CD4-positive, alpha-beta T cell treated with Interleukin-17A for 4 hours (primary cell): ENCODE results near the gene NOTUM.
"Not testable (repeated sequence)": the region's sequence is repeated elsewhere in the genome, so short reads cannot be mapped to it uniquely, and the experiment has no call there.

ENCODE experiments used
- DNase-seq: peaks from one replicate; pipeline ENCODE4 v3.0.0-alpha.2; 2020; ENCODE audit warnings: mixed read lengths

Gene NOTUM

DNA sequence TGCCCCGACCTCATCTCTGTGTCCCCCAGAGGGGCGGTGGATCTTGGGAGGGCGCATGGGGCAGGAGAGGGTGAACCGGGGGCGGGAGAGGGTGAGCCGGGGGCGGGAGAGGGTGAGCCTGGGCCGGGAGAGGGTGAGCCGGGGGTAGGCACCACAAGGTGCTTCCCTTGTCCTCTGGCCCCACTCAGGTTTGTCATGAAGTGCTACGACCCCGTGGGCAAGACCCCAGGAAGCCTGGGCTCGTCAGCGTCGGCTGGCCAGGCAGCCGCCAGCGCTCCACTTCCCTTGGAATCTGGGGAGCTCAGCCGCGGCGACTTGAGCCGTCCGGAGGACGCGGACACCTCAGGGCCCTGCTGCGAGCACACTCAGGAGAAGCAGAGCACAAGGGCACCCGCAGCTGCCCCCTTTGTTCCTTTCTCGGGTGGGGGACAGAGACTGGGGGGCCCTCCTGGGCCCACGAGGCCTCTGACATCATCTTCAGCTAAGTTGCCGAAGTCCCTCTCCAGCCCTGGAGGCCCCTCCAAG is 35.3 kb upstream of the NOTUM start:
- no peak for DNase-seq

- DNase-seq: no peak
These were observed 34.7 kb upstream of the NOTUM start for GRCh38 chr17:81995463-81996231.

DNA sequence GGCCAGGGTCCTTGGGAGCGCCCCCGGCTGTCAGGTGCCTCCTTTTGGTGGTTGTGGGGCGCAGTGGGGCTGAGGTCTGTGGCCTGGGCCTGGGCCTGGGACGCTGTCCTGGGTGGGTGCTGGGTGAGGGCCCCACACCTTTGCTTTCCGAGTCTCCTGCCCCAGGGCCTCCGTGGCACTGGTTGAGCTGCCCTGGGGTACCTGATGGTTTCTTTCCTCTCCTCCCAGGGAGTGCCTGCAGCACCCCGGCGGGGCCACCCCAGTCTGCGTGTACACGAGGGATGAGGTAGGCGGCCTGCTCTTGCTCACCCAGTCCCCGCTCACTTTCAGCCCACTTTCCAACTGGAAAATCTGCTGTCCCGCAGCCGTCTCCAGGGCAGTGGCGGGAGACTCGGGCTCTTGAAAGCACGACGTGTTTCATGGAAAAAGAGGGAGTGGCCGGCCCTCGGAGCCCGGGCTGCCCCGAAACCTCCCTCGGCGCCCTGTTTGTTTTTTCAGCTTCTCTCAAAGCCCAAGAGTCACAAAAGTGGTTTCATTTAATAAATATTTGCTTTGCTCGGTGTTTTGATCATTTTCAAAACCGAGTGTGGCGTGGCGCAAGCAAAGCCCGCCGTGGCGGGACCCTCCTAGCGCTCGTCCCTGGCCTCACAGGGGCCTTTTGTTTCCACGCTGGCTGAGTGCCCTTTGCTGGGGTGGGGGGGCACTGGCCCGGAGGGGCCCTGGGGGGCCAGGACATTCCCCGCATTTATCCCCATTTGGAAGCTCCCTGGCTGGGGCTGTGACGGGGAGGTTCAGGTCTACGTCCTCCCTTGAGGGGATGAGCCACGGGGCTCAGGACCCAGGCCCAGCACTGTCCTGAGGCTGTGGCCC is 33.8 kb upstream of the NOTUM start:
- no peak for DNase-seq

DNA sequence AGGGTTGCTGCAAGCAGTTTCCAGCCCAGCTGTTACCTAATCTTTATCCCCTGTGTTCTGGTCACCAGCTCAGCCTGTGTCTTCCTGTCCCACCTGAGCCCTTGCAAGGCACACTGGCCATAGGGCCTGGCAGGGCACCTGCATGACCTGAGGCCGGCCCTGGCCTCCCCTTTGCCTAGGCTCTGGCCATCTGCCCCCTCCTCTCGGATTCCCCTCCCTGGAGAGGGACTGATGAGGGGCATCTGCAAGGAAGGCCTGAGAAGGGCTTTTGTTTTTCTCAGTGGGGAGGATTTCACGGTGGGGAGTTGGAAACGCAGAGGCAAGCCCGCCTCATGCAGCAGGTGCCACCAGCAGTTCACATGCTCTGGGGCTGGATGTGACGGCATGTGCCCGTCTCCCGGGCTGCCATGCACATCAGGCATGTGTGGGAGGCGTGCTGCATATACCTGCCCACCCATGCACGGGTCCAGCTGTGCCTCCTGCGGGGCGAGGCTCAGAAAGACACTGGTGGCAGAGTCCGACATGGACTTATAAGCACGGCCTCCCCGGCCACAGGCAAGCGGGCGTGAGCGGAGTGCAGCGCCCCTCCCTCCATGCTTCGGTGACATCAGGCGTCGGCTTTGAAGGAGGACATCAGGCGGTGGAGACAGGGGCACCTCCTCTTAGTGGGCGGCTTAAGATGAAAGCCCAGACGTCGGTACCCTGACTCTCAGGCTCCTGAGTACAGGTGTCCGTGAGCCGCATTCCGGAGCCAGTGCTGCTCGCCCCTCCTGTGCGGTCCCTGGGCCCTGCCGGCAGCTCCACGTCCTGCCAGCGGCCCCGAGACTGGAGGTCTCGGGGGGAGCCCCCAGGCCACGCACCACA is 33.0 kb upstream of the NOTUM start:
- DNase-seq: no peak

GRCh38 chr17:81992306-81993102 is 31.5 kb upstream of the NOTUM start:
- no peak for DNase-seq

- DNase-seq: no peak
These were observed 30.8 kb upstream of the NOTUM start for GRCh38 chr17:81991684-81992305.

- DNase-seq: no peak
These were observed 30.1 kb upstream of the NOTUM start for GRCh38 chr17:81990836-81991683.

DNA sequence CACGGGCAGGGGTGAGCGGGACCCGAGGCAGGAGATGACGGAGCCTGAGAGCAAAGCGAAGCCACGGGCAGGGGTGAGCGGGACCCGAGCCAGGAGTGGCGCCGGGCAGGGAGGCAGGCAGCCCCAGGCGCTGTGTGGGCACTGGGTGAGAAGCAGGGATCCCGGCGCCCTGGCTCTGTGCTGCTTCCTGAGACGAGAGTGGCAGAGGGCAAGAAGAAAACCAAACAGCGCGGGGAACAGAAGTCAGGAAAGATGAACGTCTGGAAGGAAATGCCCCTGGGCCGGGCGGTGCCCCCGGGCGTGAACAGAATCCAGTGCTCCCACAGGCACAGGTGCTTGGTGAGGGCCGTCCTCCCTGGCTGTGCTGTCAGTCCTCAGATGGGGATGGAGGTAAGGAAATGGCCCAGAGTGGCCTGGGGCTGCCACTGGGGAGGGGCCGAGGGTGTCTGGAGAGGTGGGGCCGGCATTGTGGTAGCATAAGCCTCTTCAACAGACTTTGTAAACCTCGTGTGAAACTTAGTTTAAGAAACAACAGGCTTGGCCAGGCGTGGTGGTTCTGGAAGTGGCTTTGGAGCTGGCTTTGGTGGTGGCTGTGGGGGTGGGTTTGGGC is 26.3 kb upstream of the NOTUM start:
- DNase-seq: no peak

DNA sequence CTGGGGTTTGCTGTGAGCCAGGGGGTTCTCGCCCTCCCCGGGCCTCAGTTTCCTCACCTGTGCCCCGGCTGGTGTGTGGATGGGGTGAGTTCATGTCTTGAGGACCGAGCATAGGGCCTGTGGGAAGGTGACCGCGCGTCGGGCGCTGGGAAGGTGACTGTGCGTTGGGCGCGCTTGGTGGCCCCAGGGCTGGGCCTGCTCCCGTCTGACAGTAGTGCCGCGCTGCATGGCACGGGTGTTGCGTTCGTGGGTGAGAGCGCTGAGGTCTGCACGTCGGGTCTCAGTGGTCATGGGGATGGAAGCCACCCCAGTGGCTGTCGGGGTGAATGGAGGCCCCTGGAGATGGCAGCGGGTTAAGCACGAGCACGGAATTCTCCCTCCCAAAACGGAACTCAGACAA is 25.6 kb upstream of the NOTUM start:
- DNase-seq: no peak

GRCh38 chr17:81984773-81985410 is 23.9 kb upstream of the NOTUM start:
- no peak for DNase-seq

DNA sequence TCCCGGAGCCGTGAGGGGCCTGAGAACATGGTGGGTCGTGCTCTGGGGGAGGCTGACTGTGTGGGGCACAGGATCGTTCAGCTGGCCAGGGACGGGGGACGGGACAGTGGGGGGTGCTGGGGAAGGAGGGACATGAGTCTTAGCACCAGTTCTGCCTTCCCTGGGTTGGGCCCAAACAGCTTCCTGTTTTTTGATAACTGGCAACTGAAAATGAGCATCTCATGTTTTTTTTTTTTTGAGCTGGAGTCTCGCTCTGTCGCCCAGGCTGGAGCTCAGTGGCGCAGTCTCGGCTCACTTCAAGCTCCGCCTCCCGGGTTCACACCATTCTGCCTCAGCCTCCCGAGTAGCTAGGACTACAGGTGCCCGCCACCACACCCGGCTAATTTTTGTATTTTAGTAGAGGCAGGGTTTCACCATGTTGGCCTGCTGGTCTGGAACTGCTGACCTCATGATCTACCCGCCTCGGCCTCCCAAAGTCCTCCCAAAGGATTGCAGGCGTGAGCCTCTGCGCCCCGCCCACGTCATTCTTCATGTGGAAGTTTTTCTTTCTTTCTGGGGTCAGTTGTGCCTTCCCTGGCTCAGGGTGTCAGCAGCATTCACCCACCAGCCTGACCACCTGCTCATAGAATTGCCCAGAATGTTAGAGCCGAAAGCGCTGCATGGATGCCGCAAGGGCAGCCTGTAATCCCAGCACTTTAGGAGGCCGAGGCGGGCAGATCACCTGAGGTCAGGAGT is 22.8 kb upstream of the NOTUM start:
- no peak for DNase-seq

DNA sequence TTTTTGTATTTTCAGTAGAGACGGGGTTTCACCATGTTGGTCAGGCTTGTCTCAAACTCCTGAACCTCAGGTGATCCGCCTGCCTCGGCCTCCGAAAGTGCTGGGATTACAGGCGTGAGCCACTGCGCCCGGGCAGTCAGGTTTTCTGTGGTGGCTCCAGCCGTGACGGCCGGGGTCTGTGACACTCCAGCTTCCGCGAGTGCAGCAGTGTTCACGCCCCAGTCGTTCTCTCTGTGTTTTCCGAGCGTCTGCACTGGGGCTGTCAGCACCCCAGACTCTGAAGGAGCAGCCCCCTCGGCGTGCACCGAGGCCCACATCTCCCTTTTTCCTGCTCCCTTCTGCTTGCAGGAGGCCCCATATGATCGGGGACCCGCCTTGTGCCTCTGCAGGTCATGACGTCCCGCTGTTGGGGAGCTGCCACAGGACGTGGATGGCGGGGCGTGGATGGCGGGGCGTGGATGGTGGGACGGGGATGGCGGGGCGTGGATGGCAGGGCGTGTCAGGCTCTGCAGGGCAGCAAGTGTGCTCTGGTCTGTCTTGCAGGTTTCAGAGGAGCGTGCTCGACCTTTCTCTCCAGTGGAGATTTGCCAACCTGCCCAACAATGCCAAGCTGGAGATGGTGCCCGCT is 22.1 kb upstream of the NOTUM start:
- no peak for DNase-seq

DNA sequence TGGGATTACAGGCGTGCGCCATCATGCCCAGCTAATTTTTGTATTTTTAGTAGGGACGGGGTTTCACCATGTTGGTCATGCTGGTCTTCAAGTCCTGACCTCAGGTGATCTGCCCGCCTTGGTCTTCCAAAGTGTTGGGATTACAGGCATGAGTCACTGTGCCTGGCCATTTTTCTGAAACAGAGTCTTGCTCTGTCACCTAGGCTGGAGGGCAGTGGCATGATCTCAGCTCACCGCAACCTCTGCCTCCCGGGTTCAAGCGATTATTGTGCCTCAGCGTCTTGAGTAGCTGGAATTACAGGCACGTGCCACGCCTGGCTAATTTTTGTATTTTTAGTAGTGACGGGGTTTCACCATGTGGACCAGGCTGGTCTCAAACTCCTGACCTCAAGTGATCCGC is 20.5 kb upstream of the NOTUM start:
- DNase-seq: not testable (repeated sequence)

- peak; percentile 23 for DNase-seq
These were observed 19.8 kb upstream of the NOTUM start for GRCh38 chr17:81980707-81981343.

- DNase-seq: no peak
These were observed 19.1 kb upstream of the NOTUM start for GRCh38 chr17:81980122-81980521.

GRCh38 chr17:81978524-81979298 is 17.7 kb upstream of the NOTUM start:
- no peak for DNase-seq

DNA sequence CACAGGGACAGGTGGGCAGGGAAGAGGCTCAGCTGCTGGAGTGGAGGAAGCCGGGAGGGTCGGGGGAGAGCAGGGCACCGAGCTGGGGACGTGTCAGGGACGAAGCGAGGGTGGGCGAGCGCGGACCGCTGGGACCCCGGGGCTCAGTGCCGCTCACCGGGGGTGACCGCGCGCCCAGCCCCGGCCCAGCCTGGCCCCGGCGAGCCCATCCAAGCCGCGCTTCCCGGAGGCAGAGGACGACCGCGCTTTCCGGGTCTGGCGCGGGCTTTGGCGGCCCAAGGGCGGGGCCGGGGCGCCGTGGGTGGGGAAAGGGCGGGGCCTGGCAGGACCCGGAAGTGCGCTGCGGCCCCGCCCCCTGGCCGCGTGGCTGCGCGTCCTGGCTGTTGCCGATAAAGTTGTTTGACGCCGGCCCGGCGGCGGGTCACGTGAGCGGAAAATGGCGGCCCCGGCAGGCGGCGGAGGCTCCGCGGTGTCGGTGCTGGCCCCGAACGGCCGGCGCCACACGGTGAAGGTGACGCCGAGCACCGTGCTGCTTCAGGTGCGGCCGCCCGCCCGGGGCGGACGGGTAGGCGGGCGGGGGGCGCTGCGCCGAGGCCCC is 16.3 kb upstream of the NOTUM start, which contains the start of gene ASPSCR1:
Gene ASPSCR1, plus strand, starts transcription at position 419 of the 598 bp plus-strand sequence. Its CDS starts 18 bp downstream, at position 437.
- DNase-seq: peak; percentile 93
